ENCODE results near the gene TMPRSS15.

Gene TMPRSS15

DNA sequence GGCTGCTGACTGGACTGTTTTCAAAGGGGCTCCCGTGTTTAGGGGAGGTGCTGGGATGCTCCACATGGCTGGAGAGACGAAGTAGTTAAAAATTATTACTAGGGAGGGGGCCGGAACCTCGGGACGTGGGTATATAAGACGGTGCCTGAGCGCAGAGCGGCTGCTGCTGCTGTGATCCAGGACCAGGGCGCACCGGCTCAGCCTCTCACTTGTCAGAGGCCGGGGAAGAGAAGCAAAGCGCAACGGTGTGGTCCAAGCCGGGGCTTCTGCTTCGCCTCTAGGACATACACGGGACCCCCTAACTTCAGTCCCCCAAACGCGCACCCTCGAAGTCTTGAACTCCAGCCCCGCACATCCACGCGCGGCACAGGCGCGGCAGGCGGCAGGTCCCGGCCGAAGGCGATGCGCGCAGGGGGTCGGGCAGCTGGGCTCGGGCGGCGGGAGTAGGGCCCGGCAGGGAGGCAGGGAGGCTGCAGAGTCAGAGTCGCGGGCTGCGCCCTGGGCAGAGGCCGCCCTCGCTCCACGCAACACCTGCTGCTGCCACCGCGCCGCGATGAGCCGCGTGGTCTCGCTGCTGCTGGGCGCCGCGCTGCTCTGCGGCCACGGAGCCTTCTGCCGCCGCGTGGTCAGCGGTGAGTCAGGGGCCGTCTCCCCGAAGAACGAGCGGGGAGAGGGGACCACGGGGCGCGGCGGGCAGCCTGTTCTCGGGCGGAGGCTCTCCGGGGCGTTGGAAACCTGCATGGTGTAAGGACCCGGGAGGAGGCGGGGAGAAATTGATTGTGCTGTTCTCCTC, 158.7 kb downstream of the TMPRSS15 start, which contains the start of gene CHODL:
TSS of gene CHODL (plus strand) at position 163 of the 793 bp plus-strand sequence. CDS start at position 554, 391 bp downstream.
- ATAC-seq (peak; percentile 32), DNase-seq (no peak)

DNA sequence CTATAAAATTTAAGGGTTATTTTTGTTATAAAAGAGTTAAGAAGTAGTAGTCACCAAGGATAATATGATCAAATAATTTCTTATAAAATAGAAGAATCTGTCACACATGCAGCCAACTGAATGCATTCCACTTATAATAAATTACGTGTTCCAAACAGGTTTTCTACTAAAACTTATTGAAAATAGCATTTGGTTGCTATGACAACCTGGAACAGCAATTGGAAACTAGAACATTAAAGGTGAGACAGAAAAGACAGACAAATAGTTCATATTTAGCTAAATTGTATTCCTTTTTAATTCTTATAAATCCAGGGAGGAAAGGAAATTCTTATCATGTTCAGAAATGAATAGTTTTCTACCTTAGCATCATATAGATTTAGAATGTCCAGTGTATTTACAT, 168.0 kb downstream of the TMPRSS15 start:
- no peak for ATAC-seq
- no peak for DNase-seq

DNA sequence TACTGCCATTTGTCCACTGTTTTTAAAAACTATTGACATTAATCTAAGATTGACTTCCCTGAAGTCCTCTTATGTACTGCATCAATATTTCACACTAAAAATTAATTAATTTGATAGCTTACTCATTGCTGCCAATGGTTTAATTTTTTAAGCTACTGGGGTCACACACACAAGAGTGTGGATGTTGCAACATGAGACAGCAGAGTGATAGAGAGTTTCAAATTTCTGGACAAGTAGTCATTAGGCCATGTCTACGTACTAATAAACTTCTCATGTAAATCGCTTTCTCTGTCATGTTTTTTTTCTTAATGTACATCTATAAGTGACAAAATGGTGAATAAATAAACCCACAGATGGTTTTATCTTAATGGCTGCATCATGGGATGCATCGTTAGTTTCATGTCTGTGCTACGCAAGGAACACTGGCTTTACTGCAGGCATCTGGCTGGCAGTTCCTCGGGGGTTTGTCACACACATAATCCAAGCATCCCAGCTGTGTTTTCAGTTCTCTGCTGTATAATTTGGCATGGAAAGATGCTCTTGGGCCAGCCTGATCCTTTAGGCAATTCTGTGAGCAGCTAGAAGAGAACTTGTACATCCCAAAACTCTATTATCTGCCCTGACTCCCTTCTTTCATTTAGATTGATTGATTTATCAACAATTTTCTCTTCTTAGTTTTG, 175.4 kb downstream of the TMPRSS15 start:
- ATAC-seq = no peak
- no peak for DNase-seq

- ATAC-seq (no peak), DNase-seq (no peak)
Observed at GRCh38 chr21:18222346-18222745, 181.2 kb downstream of the TMPRSS15 start.

GRCh38 chr21:18220498-18220897, 183.1 kb downstream of the TMPRSS15 start:
- ATAC-seq = no peak

More at GRCh38 chr21:18220498-18220897, 183.1 kb downstream of the TMPRSS15 start:
- DNase-seq = no peak
